GM19043 (cell line): ENCODE results near the gene ABCC8.

ENCODE experiments used
- ATAC-seq: cut with Tn5 transposase; IDR thresholded peaks from one replicate; pipeline ENCODE4 v1.9.1; 2021; ENCODE audit warnings: low read depth; ENCODE audit not compliant: unreplicated experiment

The ABCC8 gene

DNA sequence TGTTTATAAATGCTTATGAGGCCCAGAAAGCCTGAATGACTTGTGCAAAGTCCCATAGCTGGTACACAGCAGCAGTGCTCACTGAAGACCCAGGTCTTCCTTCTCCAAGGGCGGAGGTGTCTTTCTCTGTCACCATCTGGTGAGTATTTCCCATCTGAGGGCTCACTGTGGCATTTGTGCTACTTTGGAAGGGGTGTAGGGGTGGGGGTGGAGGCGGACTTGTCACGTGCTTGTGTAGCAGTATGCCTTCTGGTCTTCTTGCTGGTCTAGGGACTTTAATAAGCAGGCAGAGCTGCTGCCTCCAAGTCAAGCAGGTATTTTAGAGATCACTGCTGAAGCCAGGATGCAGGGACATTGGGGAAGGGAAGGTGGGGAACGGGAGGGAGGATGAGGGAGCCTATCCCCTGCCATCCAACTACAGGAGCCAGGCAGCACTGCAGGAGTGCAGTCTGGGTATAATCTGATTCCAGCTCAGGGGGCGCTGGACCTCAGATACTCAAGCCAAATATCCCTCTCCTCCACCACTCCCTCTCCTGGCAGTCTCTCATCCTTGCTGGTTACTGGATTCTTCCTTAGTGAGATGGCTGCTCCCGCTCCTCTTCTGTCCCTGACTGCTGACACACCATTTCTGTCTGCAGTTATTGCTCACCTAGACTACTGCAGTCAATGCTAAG, 3.4 kb downstream of the ABCC8 start:
- ATAC-seq: no peak

GRCh38 chr11:17472467-17472866, 4.2 kb downstream of the ABCC8 start:
- ATAC-seq: no peak

GRCh38 chr11:17471501-17471900, 5.1 kb downstream of the ABCC8 start:
- ATAC-seq: no peak

DNA sequence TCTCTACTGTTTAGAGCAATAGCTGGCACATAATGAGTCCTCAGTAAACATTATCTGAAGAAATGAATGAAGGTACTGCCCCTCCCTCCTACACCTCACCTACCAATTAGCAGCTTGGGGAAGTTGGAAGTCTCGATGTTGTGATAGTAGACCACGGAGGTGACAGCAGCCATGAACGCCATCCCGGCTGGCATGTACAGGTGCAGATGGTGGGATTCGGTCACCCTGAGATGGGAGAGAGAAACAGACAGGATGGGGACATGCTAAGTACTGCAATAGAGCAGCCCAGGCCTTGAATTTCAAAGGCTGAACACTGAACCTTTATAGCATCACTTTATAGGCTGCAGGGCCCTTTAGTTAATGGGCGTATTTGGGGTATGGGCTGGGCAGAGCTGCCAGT, 6.6 kb downstream of the ABCC8 start:
- no peak for ATAC-seq

GRCh38 chr11:17468122-17468521, 8.5 kb downstream of the ABCC8 start:
- no peak for ATAC-seq

DNA sequence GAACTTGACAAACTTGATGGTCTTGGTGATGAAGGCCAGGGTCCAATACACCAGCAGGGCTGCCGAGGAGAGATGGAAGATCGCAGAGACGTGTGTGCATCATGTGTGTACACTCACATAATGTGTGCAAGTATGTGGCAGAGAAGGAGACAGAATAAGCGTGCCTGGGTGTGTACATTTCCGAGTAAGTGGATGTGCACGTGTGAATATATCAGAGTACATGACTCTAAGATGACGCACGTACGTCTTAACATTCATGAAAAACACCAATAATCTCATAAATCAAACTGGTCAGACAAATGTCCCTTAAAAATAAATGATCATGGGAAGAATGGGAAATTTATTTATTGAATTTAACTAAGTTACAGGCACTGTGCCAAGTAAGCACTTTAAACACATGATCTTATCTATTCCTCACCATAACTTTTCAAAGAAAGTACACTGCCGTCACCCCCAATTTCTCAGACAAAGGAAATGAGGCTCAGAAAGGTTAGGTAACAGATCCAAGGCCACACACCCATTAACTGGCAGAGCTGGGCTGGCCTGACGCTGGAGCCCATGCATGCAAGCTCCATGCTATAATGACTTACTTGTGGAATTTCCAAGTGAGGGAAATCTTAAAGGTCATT, 13.0 kb downstream of the ABCC8 start:
- ATAC-seq: no peak

GRCh38 chr11:17462940-17463339, 13.7 kb downstream of the ABCC8 start:
- no peak for ATAC-seq

GRCh38 chr11:17460406-17460805, 16.2 kb downstream of the ABCC8 start:
- ATAC-seq: no peak

- no peak for ATAC-seq
Measured at GRCh38 chr11:17459236-17459896, 17.3 kb downstream of the ABCC8 start.

DNA sequence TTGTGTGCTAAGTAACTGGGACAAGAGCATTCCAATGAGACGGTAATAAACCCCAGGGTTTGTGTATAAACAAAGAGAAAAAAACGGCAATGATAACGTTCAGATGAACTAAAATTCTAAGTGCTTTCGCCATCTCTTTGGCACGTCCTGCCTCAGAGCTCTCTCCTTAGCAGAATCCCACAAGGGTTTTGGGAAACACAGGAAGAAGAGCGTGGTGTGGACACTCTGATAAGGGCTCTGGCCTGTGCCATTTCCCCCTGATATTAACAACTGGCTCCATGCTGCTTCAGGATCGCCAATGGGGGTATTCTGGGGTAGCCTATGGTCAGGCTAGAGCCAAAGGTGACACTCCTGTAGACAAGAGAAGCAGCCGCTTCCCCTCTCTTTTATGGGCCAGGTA, 18.4 kb downstream of the ABCC8 start:
- ATAC-seq: no peak

DNA sequence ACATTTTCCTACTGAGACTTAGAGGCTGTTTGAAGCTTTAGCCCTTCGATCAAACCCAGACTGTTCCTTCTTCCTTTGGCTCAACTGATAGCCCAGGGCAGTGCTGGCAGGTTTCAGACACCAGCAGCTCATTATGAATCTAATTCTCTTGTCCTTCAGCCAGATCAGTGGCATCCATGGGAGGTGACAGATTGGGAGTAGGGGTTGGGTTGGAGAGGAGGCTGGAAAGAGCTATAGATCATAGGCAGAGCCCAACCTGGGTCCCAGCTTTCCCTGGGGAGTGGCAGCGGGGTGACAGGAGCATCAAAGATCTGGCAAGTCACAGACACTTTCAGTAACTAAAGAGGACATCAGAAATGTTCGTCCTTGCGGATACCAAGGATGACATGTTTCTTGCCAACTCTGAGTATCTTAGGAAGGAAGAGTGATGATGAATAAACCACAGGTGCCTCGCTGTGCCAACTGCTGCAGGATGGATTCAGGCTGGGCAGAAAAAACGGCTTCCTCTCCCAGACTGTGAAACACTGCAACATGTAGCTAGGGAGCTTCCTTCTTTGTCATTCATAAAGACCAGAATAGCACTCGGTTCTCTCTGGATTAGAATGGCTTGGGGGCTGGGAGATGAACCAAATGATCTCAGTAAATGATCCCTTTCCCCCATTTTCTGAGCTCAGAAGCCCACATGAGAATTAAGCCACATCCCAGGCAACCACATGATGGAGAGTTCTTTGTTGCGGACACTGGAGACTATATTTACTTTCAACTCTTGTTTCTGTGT, 19.1 kb downstream of the ABCC8 start:
- no peak for ATAC-seq

- ATAC-seq: no peak
Measured at GRCh38 chr11:17452668-17453067, 24.0 kb downstream of the ABCC8 start.

DNA sequence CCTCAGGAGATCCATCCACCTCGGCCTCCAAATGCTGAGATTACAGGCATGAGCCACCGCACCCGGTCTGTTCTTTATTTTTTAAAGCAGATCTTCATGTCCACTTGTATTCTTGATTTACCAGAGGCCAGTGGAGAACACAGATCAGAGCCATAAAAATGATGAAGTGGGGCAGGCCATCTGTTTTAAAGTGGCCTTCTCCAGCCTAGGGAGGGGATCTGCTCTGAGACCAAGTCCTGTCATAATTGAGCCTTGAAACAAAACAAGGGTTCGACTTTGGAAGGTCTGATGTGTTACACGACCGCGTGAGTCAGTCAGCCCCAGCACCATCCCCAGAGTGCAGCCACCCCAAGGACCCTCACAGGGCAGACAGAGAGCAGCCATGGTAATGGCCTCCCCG, 27.5 kb downstream of the ABCC8 start:
- ATAC-seq: no peak

GRCh38 chr11:17446482-17446881, 30.2 kb downstream of the ABCC8 start:
- ATAC-seq: no peak

GRCh38 chr11:17445240-17445795, 31.3 kb downstream of the ABCC8 start:
- ATAC-seq: no peak

- no peak for ATAC-seq
Measured at GRCh38 chr11:17443926-17444690, 32.5 kb downstream of the ABCC8 start.

GRCh38 chr11:17443423-17443822, 33.2 kb downstream of the ABCC8 start:
- ATAC-seq: no peak

GRCh38 chr11:17443000-17443399, 33.6 kb downstream of the ABCC8 start:
- no peak for ATAC-seq

DNA sequence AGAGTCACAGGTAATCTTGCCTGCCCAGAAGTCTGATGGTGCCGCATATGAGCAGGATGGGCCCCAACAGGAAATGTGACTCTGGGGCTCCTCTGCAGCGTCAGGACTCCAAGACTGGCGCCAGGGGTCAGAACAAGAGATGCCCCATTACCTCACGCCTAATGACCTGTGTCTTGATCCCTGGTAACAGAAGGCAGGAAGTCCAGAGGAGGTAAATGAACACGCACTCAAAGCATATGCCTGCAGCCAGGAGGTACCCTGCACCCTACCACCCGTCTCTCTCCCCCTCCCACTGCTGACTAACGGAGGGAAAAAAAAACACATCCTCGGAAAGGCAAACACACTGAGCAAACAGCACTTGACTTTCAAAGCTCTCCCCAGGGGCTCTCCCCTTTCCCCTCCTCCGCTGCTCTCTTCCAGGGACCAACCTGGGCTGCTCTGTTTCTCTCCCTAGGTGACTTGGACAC, 37.3 kb downstream of the ABCC8 start:
- ATAC-seq: no peak

GRCh38 chr11:17437366-17437765, 39.3 kb downstream of the ABCC8 start:
- no peak for ATAC-seq
